Measurements from ENCODE around the gene CHCHD6. TPM values are rescaled to one million over a fixed set of nuclear protein-coding genes. Genes with fewer than 3 reads are reported as not detected.

The CHCHD6 gene
- total and polyA plus RNA-seq, 4 donors: 2.0 to 5.1 (median 3.9) TPM

DNA sequence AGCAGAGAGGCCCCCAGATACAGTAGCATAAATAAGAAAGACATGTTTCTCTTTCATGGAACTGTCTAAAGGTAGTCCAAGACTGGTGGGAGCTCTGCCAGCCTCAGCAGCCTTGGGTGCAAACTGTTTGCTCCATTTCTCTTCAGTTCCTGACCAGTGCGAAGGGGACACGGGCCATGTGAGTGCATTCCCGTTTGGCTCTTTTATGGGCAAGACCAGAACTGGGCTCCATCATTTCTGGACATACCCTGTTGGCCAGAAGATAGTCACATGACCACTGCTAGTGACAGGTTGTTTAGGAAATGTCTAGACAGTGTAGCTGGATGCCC, 45.5 kb downstream of the CHCHD6 start:
- Histone ChIP-seq H3K4me3 (ENCODE audit: low read depth in 1 of 3, low read length in 3 of 3) (no peak overlapping the region), H3K9me3 (ENCODE audit: control insufficient read depth in 4 of 4, low read length in 3 of 4) (no peaks in the 10 kb centered on the region), H3K4me1 (ENCODE audit: control insufficient read depth in 4 of 4, insufficient read depth in 4 of 4, low read length in 3 of 4) (no peaks in the 10 kb centered on the region), H3K27me3 (ENCODE audit: control insufficient read depth in 4 of 4, insufficient read depth in 4 of 4, low read length in 3 of 4) (no peaks in the 10 kb centered on the region), H3K9ac (ENCODE audit: low read depth in 1 of 2, low read length in 2 of 2) (no peak overlapping the region), H3K36me3 (ENCODE audit: control insufficient read depth in 4 of 4, insufficient read depth in 3 of 4, low read depth in 1 of 4, low read length in 3 of 4) (no peaks in the 10 kb centered on the region), H3K27ac (ENCODE audit: low read depth in 1 of 2, low read length in 2 of 2) (no peak overlapping the region)
- 96% methylated on average over 3 of the region's 3 CpGs for WGBS
- no peak for DNase-seq (ENCODE audit: low spot score)
- TF ChIP-seq, protein P1, sequence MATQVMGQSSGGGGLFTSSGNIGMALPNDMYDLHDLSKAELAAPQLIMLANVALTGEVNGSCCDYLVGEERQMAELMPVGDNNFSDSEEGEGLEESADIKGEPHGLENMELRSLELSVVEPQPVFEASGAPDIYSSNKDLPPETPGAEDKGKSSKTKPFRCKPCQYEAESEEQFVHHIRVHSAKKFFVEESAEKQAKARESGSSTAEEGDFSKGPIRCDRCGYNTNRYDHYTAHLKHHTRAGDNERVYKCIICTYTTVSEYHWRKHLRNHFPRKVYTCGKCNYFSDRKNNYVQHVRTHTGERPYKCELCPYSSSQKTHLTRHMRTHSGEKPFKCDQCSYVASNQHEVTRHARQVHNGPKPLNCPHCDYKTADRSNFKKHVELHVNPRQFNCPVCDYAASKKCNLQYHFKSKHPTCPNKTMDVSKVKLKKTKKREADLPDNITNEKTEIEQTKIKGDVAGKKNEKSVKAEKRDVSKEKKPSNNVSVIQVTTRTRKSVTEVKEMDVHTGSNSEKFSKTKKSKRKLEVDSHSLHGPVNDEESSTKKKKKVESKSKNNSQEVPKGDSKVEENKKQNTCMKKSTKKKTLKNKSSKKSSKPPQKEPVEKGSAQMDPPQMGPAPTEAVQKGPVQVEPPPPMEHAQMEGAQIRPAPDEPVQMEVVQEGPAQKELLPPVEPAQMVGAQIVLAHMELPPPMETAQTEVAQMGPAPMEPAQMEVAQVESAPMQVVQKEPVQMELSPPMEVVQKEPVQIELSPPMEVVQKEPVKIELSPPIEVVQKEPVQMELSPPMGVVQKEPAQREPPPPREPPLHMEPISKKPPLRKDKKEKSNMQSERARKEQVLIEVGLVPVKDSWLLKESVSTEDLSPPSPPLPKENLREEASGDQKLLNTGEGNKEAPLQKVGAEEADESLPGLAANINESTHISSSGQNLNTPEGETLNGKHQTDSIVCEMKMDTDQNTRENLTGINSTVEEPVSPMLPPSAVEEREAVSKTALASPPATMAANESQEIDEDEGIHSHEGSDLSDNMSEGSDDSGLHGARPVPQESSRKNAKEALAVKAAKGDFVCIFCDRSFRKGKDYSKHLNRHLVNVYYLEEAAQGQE (IDR thresholded peaks at IDR 0.05): no peak
- TF ChIP-seq, protein P2, sequence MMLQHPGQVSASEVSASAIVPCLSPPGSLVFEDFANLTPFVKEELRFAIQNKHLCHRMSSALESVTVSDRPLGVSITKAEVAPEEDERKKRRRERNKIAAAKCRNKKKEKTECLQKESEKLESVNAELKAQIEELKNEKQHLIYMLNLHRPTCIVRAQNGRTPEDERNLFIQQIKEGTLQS (IDR thresholded peaks at IDR 0.05): no peak
- TF ChIP-seq, protein P3, sequence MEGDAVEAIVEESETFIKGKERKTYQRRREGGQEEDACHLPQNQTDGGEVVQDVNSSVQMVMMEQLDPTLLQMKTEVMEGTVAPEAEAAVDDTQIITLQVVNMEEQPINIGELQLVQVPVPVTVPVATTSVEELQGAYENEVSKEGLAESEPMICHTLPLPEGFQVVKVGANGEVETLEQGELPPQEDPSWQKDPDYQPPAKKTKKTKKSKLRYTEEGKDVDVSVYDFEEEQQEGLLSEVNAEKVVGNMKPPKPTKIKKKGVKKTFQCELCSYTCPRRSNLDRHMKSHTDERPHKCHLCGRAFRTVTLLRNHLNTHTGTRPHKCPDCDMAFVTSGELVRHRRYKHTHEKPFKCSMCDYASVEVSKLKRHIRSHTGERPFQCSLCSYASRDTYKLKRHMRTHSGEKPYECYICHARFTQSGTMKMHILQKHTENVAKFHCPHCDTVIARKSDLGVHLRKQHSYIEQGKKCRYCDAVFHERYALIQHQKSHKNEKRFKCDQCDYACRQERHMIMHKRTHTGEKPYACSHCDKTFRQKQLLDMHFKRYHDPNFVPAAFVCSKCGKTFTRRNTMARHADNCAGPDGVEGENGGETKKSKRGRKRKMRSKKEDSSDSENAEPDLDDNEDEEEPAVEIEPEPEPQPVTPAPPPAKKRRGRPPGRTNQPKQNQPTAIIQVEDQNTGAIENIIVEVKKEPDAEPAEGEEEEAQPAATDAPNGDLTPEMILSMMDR (IDR thresholded peaks at IDR 0.05; ENCODE audit: low read depth, low read length, missing input control): no peak
- TF ChIP-seq HNF4A (conservative IDR thresholded peaks at IDR 0.05): no peak
- no peak for TF ChIP-seq FOXA1 (IDR thresholded peaks at IDR 0.05)
- TF ChIP-seq SP1 (IDR thresholded peaks at IDR 0.05): no peak
- no peak for TF ChIP-seq FOXA2 (IDR thresholded peaks at IDR 0.05)
- TF ChIP-seq RAD21 (IDR thresholded peaks at IDR 0.05): no peak
- TF ChIP-seq YY1 (IDR thresholded peaks at IDR 0.05): no peak
- TF ChIP-seq EGR1 (IDR thresholded peaks at IDR 0.05; ENCODE audit: low read depth in 2 of 2): no peak
- no peak for TF ChIP-seq HNF4G (IDR thresholded peaks at IDR 0.05)
- TF ChIP-seq, protein P4, sequence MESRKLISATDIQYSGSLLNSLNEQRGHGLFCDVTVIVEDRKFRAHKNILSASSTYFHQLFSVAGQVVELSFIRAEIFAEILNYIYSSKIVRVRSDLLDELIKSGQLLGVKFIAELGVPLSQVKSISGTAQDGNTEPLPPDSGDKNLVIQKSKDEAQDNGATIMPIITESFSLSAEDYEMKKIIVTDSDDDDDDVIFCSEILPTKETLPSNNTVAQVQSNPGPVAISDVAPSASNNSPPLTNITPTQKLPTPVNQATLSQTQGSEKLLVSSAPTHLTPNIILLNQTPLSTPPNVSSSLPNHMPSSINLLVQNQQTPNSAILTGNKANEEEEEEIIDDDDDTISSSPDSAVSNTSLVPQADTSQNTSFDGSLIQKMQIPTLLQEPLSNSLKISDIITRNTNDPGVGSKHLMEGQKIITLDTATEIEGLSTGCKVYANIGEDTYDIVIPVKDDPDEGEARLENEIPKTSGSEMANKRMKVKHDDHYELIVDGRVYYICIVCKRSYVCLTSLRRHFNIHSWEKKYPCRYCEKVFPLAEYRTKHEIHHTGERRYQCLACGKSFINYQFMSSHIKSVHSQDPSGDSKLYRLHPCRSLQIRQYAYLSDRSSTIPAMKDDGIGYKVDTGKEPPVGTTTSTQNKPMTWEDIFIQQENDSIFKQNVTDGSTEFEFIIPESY (IDR thresholded peaks at IDR 0.05): no peak
- TF ChIP-seq, protein P5, sequence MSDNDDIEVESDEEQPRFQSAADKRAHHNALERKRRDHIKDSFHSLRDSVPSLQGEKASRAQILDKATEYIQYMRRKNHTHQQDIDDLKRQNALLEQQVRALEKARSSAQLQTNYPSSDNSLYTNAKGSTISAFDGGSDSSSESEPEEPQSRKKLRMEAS (IDR thresholded peaks at IDR 0.05): no peak
- TF ChIP-seq JUND (IDR thresholded peaks at IDR 0.05): no peak
- no peak for TF ChIP-seq NR2F2 (IDR thresholded peaks at IDR 0.05)
- TF ChIP-seq RXRA (IDR thresholded peaks at IDR 0.05): no peak
- TF ChIP-seq TAF1 (conservative IDR thresholded peaks at IDR 0.05): no peak
- TF ChIP-seq GABPA (IDR thresholded peaks at IDR 0.05 in 1 of 2, conservative IDR thresholded peaks at IDR 0.05 in 1 of 2): no peak

Data from liver (tissue), 9 donors.